Tibial artery (tissue), 4 donors: Measurements from ENCODE around the gene CCR5AS.

Experiments
- DNase-seq, 2 donors: peaks; one replicate each; pipeline ENCODE4 v3.0.0-alpha.2; 2019
- H3K27ac ChIP-seq, 2 donors: fragments of 200-600 bp; sonication (generic) in 1 of 2; 1 replicate in 1 of 2; 2 replicates in 1 of 2; pipeline ENCODE4 v1.5.1; 2018 to 2019; ENCODE audit warnings: mild to moderate bottlenecking in 1 of 2
- H3K27me3 ChIP-seq, 2 donors: fragments of 200-600 bp; sonication (generic) in 1 of 2; one replicate each; pipeline versions ENCODE4 v1.5.1 to v1.6.0; 2016 to 2019
- H3K36me3 ChIP-seq, 3 donors: fragments of 200-600 bp; sonication (generic) in 2 of 3; one replicate each; pipeline ENCODE4 v1.5.1; 2016 to 2019; ENCODE audit warnings: mild to moderate bottlenecking in 2 of 3
- H3K4me1 ChIP-seq, 4 donors: fragments of 200-600 bp; sonication (generic) in 2 of 4; 1 replicate in 3 of 4; 2 replicates in 1 of 4; pipeline ENCODE4 v1.5.1; 2016 to 2019
- H3K4me3 ChIP-seq, 2 donors: fragments of 200-600 bp; sonication (generic) in 1 of 2; 1 replicate in 1 of 2; 2 replicates in 1 of 2; pipeline ENCODE4 v1.5.1; 2018 to 2019; ENCODE audit warnings: mild to moderate bottlenecking in 2 of 2
- H3K9me3 ChIP-seq, 3 donors: fragments of 200-600 bp; sonication (generic) in 1 of 3; one replicate each; pipeline ENCODE4 v1.5.1; 2016 to 2019
- CTCF ChIP-seq, 2 experiments: fragments of 200-600 bp in 1 of 2; fragments of 450-650 bp in 1 of 2; IDR thresholded peaks; one replicate each; pipeline ENCODE4 v1.5.1; 2017 to 2019; ENCODE audit warnings: antibody characterized with exemption in 2 of 2, mild to moderate bottlenecking in 1 of 2, moderate library complexity in 1 of 2
- intact Hi-C: fragments of 100-400 bp; cut with DNase I; formaldehyde crosslinking; loops from one replicate; pipeline ENCODE4 v1.15.0; 2023; ENCODE audit warnings: low total_unique reads

CCR5AS gene

GRCh38 chr3:46348823-46349482 lies 57.9 kb downstream of the CCR5AS start:
- H3K9me3 ChIP-seq: no peaks in the 10 kb centered on the region
- H3K4me1 ChIP-seq: no peaks in the 10 kb centered on the region
- H3K27me3 ChIP-seq: peaks cover 0 to 9% of the 10 kb centered on the region in 2 donors
- no peak for DNase-seq
- intact Hi-C loops: no loop called here
- no peak overlapping the region for H3K4me3 ChIP-seq
- no peak overlapping the region for H3K27ac ChIP-seq
- no peak for TF ChIP-seq CTCF (IDR thresholded peaks at IDR 0.05)
- H3K36me3 ChIP-seq: no peaks in the 10 kb centered on the region

GRCh38 chr3:46344476-46344875 lies 62.4 kb downstream of the CCR5AS start:
- no peak for DNase-seq
- no peak overlapping the region for H3K27ac ChIP-seq
- no peaks in the 10 kb centered on the region for H3K36me3 ChIP-seq
- intact Hi-C loops: no loop called here
- no peaks in the 10 kb centered on the region for H3K27me3 ChIP-seq
- H3K4me3 ChIP-seq: no peak overlapping the region
- TF ChIP-seq CTCF (IDR thresholded peaks at IDR 0.05): no peak
- peaks cover 0 to 7% (median 0%) of the 10 kb centered on the region in 3 donors for H3K9me3 ChIP-seq
- no peaks in the 10 kb centered on the region for H3K4me1 ChIP-seq

GRCh38 chr3:46338840-46339239 lies 68.0 kb downstream of the CCR5AS start:
- no peaks in the 10 kb centered on the region for H3K4me1 ChIP-seq
- no peak for TF ChIP-seq CTCF (IDR thresholded peaks at IDR 0.05)
- no peak for DNase-seq
- intact Hi-C loops: no loop called here
- peaks cover 5 to 15% (median 9%) of the 10 kb centered on the region in 3 donors for H3K9me3 ChIP-seq
- no peaks in the 10 kb centered on the region for H3K36me3 ChIP-seq
- no peaks in the 10 kb centered on the region for H3K27me3 ChIP-seq
- no peak overlapping the region for H3K27ac ChIP-seq
- no peak overlapping the region for H3K4me3 ChIP-seq

- DNase-seq: no peak
- no peak for TF ChIP-seq CTCF (IDR thresholded peaks at IDR 0.05)
- intact Hi-C loops: no loop called here
- H3K36me3 ChIP-seq: no peaks in the 10 kb centered on the region
- H3K27ac ChIP-seq: no peak overlapping the region
- peaks cover 5 to 15% (median 9%) of the 10 kb centered on the region in 3 donors for H3K9me3 ChIP-seq
- H3K27me3 ChIP-seq: no peaks in the 10 kb centered on the region
- H3K4me3 ChIP-seq: no peak overlapping the region
- no peaks in the 10 kb centered on the region for H3K4me1 ChIP-seq
Observed at GRCh38 chr3:46337911-46338310, 69.0 kb downstream of the CCR5AS start.

GRCh38 chr3:46335541-46335940 lies 71.3 kb downstream of the CCR5AS start:
- Histone ChIP-seq H3K4me3 (no peak overlapping the region), H3K9me3 (peaks cover 5 to 15% (median 9%) of the 10 kb centered on the region in 3 donors), H3K27me3 (no peaks in the 10 kb centered on the region), H3K36me3 (no peaks in the 10 kb centered on the region), H3K4me1 (no peaks in the 10 kb centered on the region), H3K27ac (no peak overlapping the region)
- intact Hi-C loops: no loop called here
- no peak for DNase-seq
- TF ChIP-seq CTCF (IDR thresholded peaks at IDR 0.05): no peak
